Panc1 (cell line): ENCODE measurements around the gene CCSER2. TPM values are rescaled to one million over a fixed set of nuclear protein-coding genes. Genes with fewer than 3 reads are reported as not detected.

Experiments used
- ATAC-seq: fragments of 200-7000 bp; cut with Tn5 transposase; 2 replicates; pipeline ENCODE4 v1.9.1; 2020; ENCODE audit warnings: mild to moderate bottlenecking, moderate library complexity
- BruUV-seq: library from RNA; stranded (reverse); fragments of 400-500 nt; replicated peaks from 2 replicates; lab custom pipeline; 2021; lab: Mats Ljungman, UMichigan
- CTCF ChIA-PET: fragments of 300-600 bp; sonication (Branson Sonifier 250); formaldehyde crosslinking; loops from one replicate; lab custom pipeline; 2022; ENCODE audit warnings: antibody characterized with exemption; lab: Charles Lee
- POLR2A ChIA-PET: fragments of 300-600 bp; sonication (Branson Sonifier 250); formaldehyde crosslinking; loops from one replicate; lab custom pipeline; 2022; ENCODE audit warnings: antibody characterized with exemption; lab: Charles Lee
- DNase-seq: peaks from one replicate; pipeline ENCODE4 v3.0.0-alpha.2; 2010; ENCODE audit warnings: low read depth, low spot score
- H3K27ac ChIP-seq: 2 replicates; pipeline ENCODE4 v1.5.1; 2011; ENCODE audit warnings: mild to moderate bottlenecking, low read length, inconsistent platforms
- H3K27me3 ChIP-seq: fragments of 200-500 bp; sonication (Bioruptor generic); 2 replicates; pipeline ENCODE4 v1.6.0; 2014; ENCODE audit warnings: low read length, inconsistent platforms; ENCODE audit not compliant: control insufficient read depth, insufficient read depth
- H3K36me3 ChIP-seq: fragments of 200-500 bp; sonication (Bioruptor generic); 2 replicates; pipeline ENCODE4 v1.5.1; 2014; ENCODE audit warnings: inconsistent platforms, mild to moderate bottlenecking, low read length, moderate library complexity; ENCODE audit not compliant: control insufficient read depth, insufficient read depth
- H3K4me1 ChIP-seq: 2 replicates; pipeline ENCODE4 v1.5.1; 2011; ENCODE audit warnings: inconsistent platforms, mild to moderate bottlenecking, low read length, moderate library complexity; ENCODE audit not compliant: control insufficient read depth, insufficient read depth
- H3K4me3 ChIP-seq, 2 experiments: 2 replicates each; pipeline ENCODE4 v1.5.1; 2011 to 2012; ENCODE audit warnings: low read depth in 2 of 2, low read length in 2 of 2, mild to moderate bottlenecking in 2 of 2, inconsistent platforms in 1 of 2, moderate library complexity in 1 of 2
- H3K9me3 ChIP-seq: fragments of 200-500 bp; sonication (Bioruptor generic); 2 replicates; pipeline ENCODE4 v1.5.1; 2014; ENCODE audit warnings: low read depth, mild to moderate bottlenecking, inconsistent platforms, low read length, moderate library complexity; ENCODE audit not compliant: control insufficient read depth, insufficient read depth
- CTCF ChIP-seq: fragments of 450-650 bp; IDR thresholded peaks from 2 replicates; pipeline ENCODE4 v1.5.1; 2017; ENCODE audit warnings: mild to moderate bottlenecking
- POLR2AphosphoS5 ChIP-seq: IDR thresholded peaks from 2 replicates; pipeline ENCODE4 v1.6.1; 2012; ENCODE audit warnings: mild to moderate bottlenecking, low read depth, low read length, moderate library complexity
- REST ChIP-seq, 2 experiments: IDR thresholded peaks; 2 replicates each; pipeline ENCODE4 v1.6.1; 2011 to 2012; ENCODE audit warnings: low read depth in 2 of 2, control low read depth in 1 of 2, low read length in 1 of 2, mild to moderate bottlenecking in 1 of 2, moderate library complexity in 1 of 2; ENCODE audit not compliant: insufficient read depth in 1 of 2
- SIN3A ChIP-seq: IDR thresholded peaks from 2 replicates; pipeline ENCODE4 v1.6.1; 2012; ENCODE audit warnings: low read depth, mild to moderate bottlenecking, low read length, moderate library complexity, borderline replicate concordance; ENCODE audit not compliant: insufficient read depth
- TCF7L2 ChIP-seq: IDR thresholded peaks from 2 replicates; pipeline ENCODE4 v1.6.1; 2011; ENCODE audit warnings: mild to moderate bottlenecking, low read depth, low read length, inconsistent platforms
- in situ Hi-C: cut with HindIII; loops from 2 replicates; pipeline ENCODE4 v1.10.0; 2016; ENCODE audit warnings: low sequenced_read_pairs, low pct_unique_long_range_greater_than_20kb
- intact Hi-C: fragments of 100-400 bp; cut with micrococcal nuclease; formaldehyde crosslinking; loops from one replicate; pipeline ENCODE4 v1.10.0; 2022; ENCODE audit not compliant: unreplicated experiment
- total RNA-seq: library from RNA; stranded (reverse); gene quantifications from one replicate; pipeline ENCODE4 v1.2.1, GENCODE V29; 2021; ENCODE audit not compliant: unreplicated experiment

Gene CCSER2
- total RNA-seq, 1 experiment from 2014 or later: 63.7 TPM

- Histone ChIP-seq H3K9me3 (no peaks in the 10 kb centered on the region), H3K36me3 (no peaks in the 10 kb centered on the region), H3K27me3 (no peaks in the 10 kb centered on the region), H3K27ac (no peak overlapping the region), H3K4me3 (no peak overlapping the region), H3K4me1 (no peaks in the 10 kb centered on the region)
- ChIA-PET CTCF (no interaction called here), POLR2A (no interaction called here)
- in situ Hi-C loops (no loop called here), intact Hi-C loops (no loop called here)
- DNase-seq: no peak
- ATAC-seq: no peak
- TF ChIP-seq TCF7L2: no peak
- TF ChIP-seq POLR2AphosphoS5: no peak
- TF ChIP-seq SIN3A: no peak
- TF ChIP-seq CTCF: no peak
- TF ChIP-seq REST (IDR thresholded peaks at IDR 0.05; ENCODE audit: insufficient read depth in 1 of 2, low read depth in 2 of 2, low read length in 1 of 2): no peak
- BruUV-seq: no TSS peak
Observed at GRCh38 chr10:84348447-84348846, 20.1 kb downstream of the CCSER2 start.

GRCh38 chr10:84348860-84349259 lies 20.5 kb downstream of the CCSER2 start:
- Histone ChIP-seq H3K36me3 (no peaks in the 10 kb centered on the region), H3K4me3 (no peak overlapping the region), H3K27ac (no peak overlapping the region), H3K9me3 (no peaks in the 10 kb centered on the region), H3K4me1 (no peaks in the 10 kb centered on the region), H3K27me3 (no peaks in the 10 kb centered on the region)
- DNase-seq: no peak
- CTCF ChIA-PET: no interaction called here
- in situ Hi-C loops (no loop called here), intact Hi-C loops (no loop called here)
- POLR2A ChIA-PET: no interaction called here
- TF ChIP-seq POLR2AphosphoS5: no peak
- TF ChIP-seq TCF7L2: no peak
- no peak for TF ChIP-seq SIN3A
- TF ChIP-seq CTCF: no peak
- no peak for TF ChIP-seq REST (IDR thresholded peaks at IDR 0.05; ENCODE audit: insufficient read depth in 1 of 2, low read depth in 2 of 2, low read length in 1 of 2)
- no TSS peak for BruUV-seq
- no peak for ATAC-seq
